GM12875 (cell line): ENCODE measurements around the gene RPL23.

Experiments
- H3K4me3 ChIP-seq: one replicate; pipeline ENCODE4 v1.5.1; 2011; ENCODE audit warnings: low read depth, low read length, control low read depth
- TF ChIP-seq, protein P1 (sequence below): IDR thresholded peaks from 2 replicates; pipeline ENCODE4 v1.5.1; 2011; ENCODE audit warnings: low read depth, mild to moderate bottlenecking, control low read depth, inconsistent platforms, low read length, moderate library complexity, borderline replicate concordance; ENCODE audit not compliant: insufficient read depth

RPL23 gene

GRCh38 chr17:38853292-38854219 lies at the start of gene RPL23:
TSS of gene RPL23 (minus strand) at chr17:38853721. CDS start at chr17:38853710, 11 bp downstream.
- TF ChIP-seq, protein P1, sequence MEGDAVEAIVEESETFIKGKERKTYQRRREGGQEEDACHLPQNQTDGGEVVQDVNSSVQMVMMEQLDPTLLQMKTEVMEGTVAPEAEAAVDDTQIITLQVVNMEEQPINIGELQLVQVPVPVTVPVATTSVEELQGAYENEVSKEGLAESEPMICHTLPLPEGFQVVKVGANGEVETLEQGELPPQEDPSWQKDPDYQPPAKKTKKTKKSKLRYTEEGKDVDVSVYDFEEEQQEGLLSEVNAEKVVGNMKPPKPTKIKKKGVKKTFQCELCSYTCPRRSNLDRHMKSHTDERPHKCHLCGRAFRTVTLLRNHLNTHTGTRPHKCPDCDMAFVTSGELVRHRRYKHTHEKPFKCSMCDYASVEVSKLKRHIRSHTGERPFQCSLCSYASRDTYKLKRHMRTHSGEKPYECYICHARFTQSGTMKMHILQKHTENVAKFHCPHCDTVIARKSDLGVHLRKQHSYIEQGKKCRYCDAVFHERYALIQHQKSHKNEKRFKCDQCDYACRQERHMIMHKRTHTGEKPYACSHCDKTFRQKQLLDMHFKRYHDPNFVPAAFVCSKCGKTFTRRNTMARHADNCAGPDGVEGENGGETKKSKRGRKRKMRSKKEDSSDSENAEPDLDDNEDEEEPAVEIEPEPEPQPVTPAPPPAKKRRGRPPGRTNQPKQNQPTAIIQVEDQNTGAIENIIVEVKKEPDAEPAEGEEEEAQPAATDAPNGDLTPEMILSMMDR, result no peak

GRCh38 chr17:38900978-38901656 lies 47.6 kb upstream of the RPL23 start:
- no peak overlapping the region for H3K4me3 ChIP-seq
- TF ChIP-seq, protein P1, result no peak

More at GRCh38 chr17:38853292-38854219, at the start of gene RPL23:
- H3K4me3 ChIP-seq, result peak within 1 kb of the TSS; percentile 64

DNA sequence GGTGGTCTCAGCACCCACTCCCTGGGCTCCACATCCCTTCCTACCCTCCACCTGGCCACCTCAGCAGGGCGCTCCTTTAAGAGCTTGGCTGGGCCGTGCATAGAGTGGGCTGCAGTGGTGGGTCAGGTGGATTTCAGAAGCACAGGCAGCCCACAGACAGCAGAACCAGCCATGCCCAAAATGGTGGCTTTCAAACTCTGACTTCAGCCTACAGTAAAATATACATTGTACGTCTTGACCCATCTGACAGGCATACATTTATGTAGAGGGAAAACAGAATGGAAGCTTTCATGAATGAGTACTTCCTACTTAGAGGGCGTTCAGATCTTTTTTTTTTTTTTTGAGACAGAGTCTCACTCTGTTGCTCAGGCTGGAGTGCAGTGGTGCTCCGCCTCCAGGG lies 45.9 kb upstream of the RPL23 start:
- TF ChIP-seq, protein P1, result no peak

DNA sequence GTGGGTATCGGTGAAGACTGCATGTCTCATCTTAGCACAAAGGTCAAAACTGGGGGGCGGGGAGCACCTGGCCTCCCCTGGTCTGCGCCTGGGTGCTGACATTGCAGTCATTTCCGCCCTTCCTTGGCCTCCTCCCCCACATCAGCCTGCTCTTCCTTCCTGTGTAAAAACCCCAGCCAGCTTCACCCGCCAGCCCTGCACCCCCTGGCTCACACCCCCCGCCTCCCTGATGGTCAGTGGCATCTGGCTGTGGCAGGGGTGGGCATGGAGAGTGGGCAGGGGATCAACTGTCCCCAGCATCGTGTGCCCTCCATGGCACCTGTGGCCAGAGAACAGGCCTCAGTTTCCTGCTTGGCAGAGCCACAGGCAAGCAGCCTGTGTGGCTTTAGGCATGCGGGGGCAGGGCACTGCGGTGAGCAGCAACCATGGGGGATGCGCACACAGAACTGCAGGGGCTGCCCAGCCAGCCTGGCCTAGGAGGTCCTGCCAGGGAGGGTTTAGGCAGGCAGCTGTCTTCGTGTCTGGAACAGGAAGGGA lies 45.4 kb upstream of the RPL23 start:
- H3K4me3 ChIP-seq, result peak overlapping the region; percentile 22
- TF ChIP-seq, protein P1, result no peak

More for the DNA sequence above, 45.9 kb upstream of the RPL23 start:
- no peak overlapping the region for H3K4me3 ChIP-seq

GRCh38 chr17:38898291-38898679 lies 44.8 kb upstream of the RPL23 start:
- H3K4me3 ChIP-seq, result peak overlapping the region; percentile 3
- TF ChIP-seq, protein P1, result no peak

DNA sequence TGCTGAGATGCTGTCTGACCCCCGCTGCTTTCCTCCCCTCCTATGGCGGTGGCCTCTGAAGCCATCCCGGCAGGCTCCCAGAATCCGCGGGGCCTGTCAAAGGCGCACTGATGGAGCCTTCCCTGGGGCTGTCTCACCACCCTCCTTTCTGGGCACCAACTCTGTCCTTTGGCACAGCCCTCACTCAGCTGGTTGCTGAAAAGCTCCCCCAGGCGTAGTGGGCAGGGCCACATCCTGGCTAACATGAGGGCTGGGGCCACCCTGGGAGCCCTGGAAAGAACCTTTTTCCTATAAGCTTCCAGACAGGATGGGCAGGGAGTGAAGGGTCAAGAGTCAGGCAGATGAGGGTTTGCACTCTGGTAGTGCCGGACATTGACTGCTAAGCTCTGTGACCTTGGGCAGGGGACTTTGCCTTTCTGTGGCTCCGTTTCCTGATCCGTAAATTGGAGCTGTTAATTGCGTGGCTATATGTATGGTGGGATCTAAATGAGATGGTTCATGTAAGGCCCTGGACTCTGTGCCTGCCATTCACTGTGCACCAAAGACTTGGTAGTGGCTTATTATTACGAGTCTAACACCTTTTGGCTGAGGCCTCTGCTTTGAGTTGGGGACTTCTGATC lies 44.3 kb upstream of the RPL23 start:
- TF ChIP-seq, protein P1, result no peak
- H3K4me3 ChIP-seq, result no peak overlapping the region
